H9 (cell line): ENCODE data around the gene GAB3. TPM values are rescaled to one million over a fixed set of nuclear protein-coding genes. Genes with fewer than 3 reads are reported as not detected.

Source experiments
- DNase-seq: peaks from one replicate; pipeline ENCODE4 v3.0.0-alpha.2; 2017
- H2AFZ ChIP-seq: one replicate; pipeline ENCODE4 v1.6.1; 2013; ENCODE audit warnings: mild to moderate bottlenecking, low read length, control low read depth, moderate library complexity
- H2AK5ac ChIP-seq: 2 replicates; pipeline ENCODE4 v1.6.1; 2013; ENCODE audit warnings: low read length, control low read depth, mixed read lengths; ENCODE audit not compliant: insufficient read length
- H2BK120ac ChIP-seq: one replicate; pipeline ENCODE4 v1.6.1; 2013; ENCODE audit warnings: low read depth, mild to moderate bottlenecking, low read length, control low read depth, inconsistent platforms; ENCODE audit not compliant: poor library complexity, severe bottlenecking
- H2BK12ac ChIP-seq: 2 replicates; pipeline ENCODE4 v1.6.1; 2013; ENCODE audit warnings: low read length, control low read depth, mixed read lengths, low read depth; ENCODE audit not compliant: insufficient read length
- H2BK15ac ChIP-seq: 2 replicates; pipeline ENCODE4 v1.6.1; 2013; ENCODE audit warnings: low read depth, low read length, control low read depth
- H2BK20ac ChIP-seq: one replicate; pipeline ENCODE4 v1.6.1; 2013; ENCODE audit warnings: low read depth, mild to moderate bottlenecking, low read length, control low read depth, inconsistent platforms; ENCODE audit not compliant: poor library complexity, severe bottlenecking
- H2BK5ac ChIP-seq: 2 replicates; pipeline ENCODE4 v1.6.1; 2013; ENCODE audit warnings: low read length, control low read depth, mixed read lengths; ENCODE audit not compliant: insufficient read length
- H3K14ac ChIP-seq: 2 replicates; pipeline ENCODE4 v1.6.1; 2013; ENCODE audit warnings: low read length, control low read depth; ENCODE audit not compliant: insufficient read depth
- H3K18ac ChIP-seq: 2 replicates; pipeline ENCODE4 v1.6.1; 2013; ENCODE audit warnings: low read depth, mild to moderate bottlenecking, mixed read lengths, low read length, control low read depth; ENCODE audit not compliant: insufficient read length
- H3K23ac ChIP-seq: 2 replicates; pipeline ENCODE4 v1.6.1; 2013; ENCODE audit warnings: low read length, control low read depth, mixed read lengths, low read depth; ENCODE audit not compliant: insufficient read length
- H3K23me2 ChIP-seq: 2 replicates; pipeline ENCODE4 v1.6.1; 2013; ENCODE audit warnings: low read depth, mild to moderate bottlenecking, mixed read lengths, low read length, control low read depth; ENCODE audit not compliant: insufficient read length, poor library complexity, severe bottlenecking
- H3K27ac ChIP-seq: 2 replicates; pipeline ENCODE4 v1.5.1; 2013; ENCODE audit warnings: low read length, control low read depth, mixed read lengths, low read depth; ENCODE audit not compliant: insufficient read length
- H3K27me3 ChIP-seq: 2 replicates; pipeline ENCODE4 v1.6.1; 2013; ENCODE audit warnings: low read length, control low read depth, inconsistent platforms; ENCODE audit not compliant: insufficient read depth
- H3K4ac ChIP-seq: 2 replicates; pipeline ENCODE4 v1.6.1; 2013; ENCODE audit warnings: low read depth, mild to moderate bottlenecking, control low read depth, inconsistent platforms, low read length, moderate library complexity
- H3K4me1 ChIP-seq: 2 replicates; pipeline ENCODE4 v1.6.1; 2013; ENCODE audit warnings: low read length, control low read depth, inconsistent platforms; ENCODE audit not compliant: insufficient read depth
- H3K4me2 ChIP-seq: 2 replicates; pipeline ENCODE4 v1.6.1; 2013; ENCODE audit warnings: low read length, control low read depth, mixed read lengths; ENCODE audit not compliant: insufficient read length, insufficient read depth
- H3K56ac ChIP-seq: 2 replicates; pipeline ENCODE4 v1.6.1; 2013; ENCODE audit warnings: low read depth, mild to moderate bottlenecking, mixed read lengths, low read length, control low read depth; ENCODE audit not compliant: insufficient read length
- H3K79me1 ChIP-seq: 2 replicates; pipeline ENCODE4 v1.6.1; 2013; ENCODE audit warnings: low read depth, mild to moderate bottlenecking, moderate library complexity, low read length, control low read depth, inconsistent platforms; ENCODE audit not compliant: insufficient read depth, poor library complexity, severe bottlenecking
- H3K79me2 ChIP-seq: 2 replicates; pipeline ENCODE4 v1.6.1; 2013; ENCODE audit warnings: low read length, control low read depth, inconsistent platforms; ENCODE audit not compliant: insufficient read depth
- H3K9ac ChIP-seq: 2 replicates; pipeline ENCODE4 v1.6.1; 2013; ENCODE audit warnings: low read length, control low read depth, mixed read lengths; ENCODE audit not compliant: insufficient read length; ENCODE audit errors: extremely low read depth
- H3K9me3 ChIP-seq: one replicate; pipeline ENCODE4 v1.6.1; 2013; ENCODE audit warnings: low read depth, low read length, inconsistent platforms; ENCODE audit not compliant: control insufficient read depth
- H3T11ph ChIP-seq: one replicate; pipeline ENCODE4 v1.6.1; 2013; ENCODE audit warnings: mild to moderate bottlenecking, low read length, control low read depth, inconsistent platforms
- H4K20me1 ChIP-seq: one replicate; pipeline ENCODE4 v1.6.1; 2013; ENCODE audit not compliant: control insufficient read depth, insufficient read length, insufficient read depth
- H4K5ac ChIP-seq: 2 replicates; pipeline ENCODE4 v1.6.1; 2013; ENCODE audit warnings: low read depth, mild to moderate bottlenecking, mixed read lengths, low read length, control low read depth; ENCODE audit not compliant: insufficient read length
- H4K8ac ChIP-seq: replicated peaks from 2 replicates; pipeline ENCODE4 v1.6.1; 2013; ENCODE audit warnings: low read length, control low read depth, mixed read lengths, low read depth; ENCODE audit not compliant: insufficient read length
- H4K91ac ChIP-seq: 2 replicates; pipeline ENCODE4 v1.6.1; 2013; ENCODE audit warnings: low read depth, mild to moderate bottlenecking, moderate library complexity, mixed read lengths, low read length, control low read depth; ENCODE audit not compliant: insufficient read length
- H3K27ac Mint-ChIP-seq, 3 experiments: 2 replicates in 2 of 3; 3 replicates in 1 of 3; pipeline ENCODE4 v1.8.0; 2020 to 2021; ENCODE audit warnings: mixed read lengths in 3 of 3, mild to moderate bottlenecking in 1 of 3, moderate library complexity in 1 of 3
- H3K27me3 Mint-ChIP-seq: 2 replicates; pipeline ENCODE4 v1.8.0; 2021; ENCODE audit warnings: low read depth, mild to moderate bottlenecking, moderate library complexity, mixed read lengths
- H3K36me3 Mint-ChIP-seq, 3 experiments: 2 replicates in 2 of 3; 3 replicates in 1 of 3; pipeline ENCODE4 v1.8.0; 2020 to 2021; ENCODE audit warnings: low read depth in 3 of 3, mixed read lengths in 3 of 3; ENCODE audit not compliant: insufficient read depth in 1 of 3
- H3K4me1 Mint-ChIP-seq, 2 experiments: 2 replicates each; pipeline ENCODE4 v1.8.0; 2020; ENCODE audit warnings: mixed read lengths in 2 of 2
- H3K4me3 Mint-ChIP-seq, 2 experiments: 2 replicates in 1 of 2; 3 replicates in 1 of 2; pipeline ENCODE4 v1.8.0; 2020 to 2021; ENCODE audit warnings: mild to moderate bottlenecking in 2 of 2, mixed read lengths in 2 of 2, moderate library complexity in 1 of 2
- H3K9me3 Mint-ChIP-seq, 2 experiments: 2 replicates in 1 of 2; 3 replicates in 1 of 2; pipeline ENCODE4 v1.8.0; 2020; ENCODE audit warnings: mild to moderate bottlenecking in 2 of 2, mixed read lengths in 2 of 2, moderate library complexity in 1 of 2
- CTCF ChIP-seq: fragments of 200-600 bp; sonication (generic); conservative IDR thresholded peaks from 3 replicates; pipeline ENCODE4 v1.8.0; 2021; ENCODE audit warnings: antibody characterized with exemption, mild to moderate bottlenecking
- whole genome bisulfite sequencing: extraction: QIAGEN DNeasy Blood & Tissue Kit; methylation state at CpG from one replicate; pipeline ENCODE4 v1.1.7; 2013; ENCODE audit warnings: missing lambda C conversion rate, low lambda C conversion rate, mixed read lengths; ENCODE audit not compliant: insufficient read length; ENCODE audit errors: extremely low coverage; 5-methylcytosine and 5-hydroxymethylcytosine counted together
- total RNA-seq: library from RNA; stranded (reverse); gene quantifications from 2 replicates; pipeline ENCODE4 v1.2.1, GENCODE V29; 2021

The GAB3 gene
- total RNA-seq, 1 experiment from 2014 or later, result 0.46 TPM

GRCh38 chrX:154710309-154710708 lies 40.6 kb downstream of the GAB3 start:
- no peaks in the 10 kb centered on the region for H3K27me3 Mint-ChIP-seq
- Histone ChIP-seq H4K20me1 (no peaks in the 10 kb centered on the region), H2BK15ac (no peak overlapping the region), H3K27ac (no peak overlapping the region), H3K4me2 (no peak overlapping the region), H3K79me1 (no peaks in the 10 kb centered on the region), H4K8ac (no peak overlapping the region), H3T11ph (no peak overlapping the region), H3K18ac (no peak overlapping the region), H3K79me2 (no peaks in the 10 kb centered on the region), H3K23ac (no peak overlapping the region), H3K56ac (no peak overlapping the region), H4K5ac (no peak overlapping the region), H2AFZ (no peak overlapping the region), H2BK120ac (no peak overlapping the region), H2BK20ac (no peak overlapping the region), H2BK5ac (no peak overlapping the region), H3K9me3 (peaks cover 22% of the 10 kb centered on the region), H3K23me2 (no peaks in the 10 kb centered on the region), H4K91ac (no peak overlapping the region), H2BK12ac (no peak overlapping the region), H3K27me3 (no peaks in the 10 kb centered on the region), H3K4ac (no peak overlapping the region), H3K9ac (no peak overlapping the region), H3K4me1 (no peaks in the 10 kb centered on the region), H2AK5ac (no peak overlapping the region), H3K14ac (no peak overlapping the region)
- no peak overlapping the region for H3K27ac Mint-ChIP-seq
- no CpG with 5 or more reads among the region's 4 CpGs for WGBS
- H3K9me3 Mint-ChIP-seq, result peaks cover 63 to 68% of the 10 kb centered on the region in 2 experiments
- no peak for DNase-seq
- no peaks in the 10 kb centered on the region for H3K4me1 Mint-ChIP-seq
- no peak overlapping the region for H3K4me3 Mint-ChIP-seq
- peak; percentile 47 for TF ChIP-seq CTCF
- H3K36me3 Mint-ChIP-seq, result peaks cover 0 to 5% (median 0%) of the 10 kb centered on the region in 3 experiments; a peak in 1 of 7 replicates
